GM19452 (cell line): ENCODE measurements around the gene ARHGEF28.

ENCODE experiments used
- ATAC-seq: cut with Tn5 transposase; IDR thresholded peaks from one replicate; pipeline ENCODE4 v1.9.1; 2021; ENCODE audit not compliant: unreplicated experiment

ARHGEF28 gene

GRCh38 chr5:73815631-73816030 is 189.6 kb downstream of the ARHGEF28 start:
- ATAC-seq, result no peak

DNA sequence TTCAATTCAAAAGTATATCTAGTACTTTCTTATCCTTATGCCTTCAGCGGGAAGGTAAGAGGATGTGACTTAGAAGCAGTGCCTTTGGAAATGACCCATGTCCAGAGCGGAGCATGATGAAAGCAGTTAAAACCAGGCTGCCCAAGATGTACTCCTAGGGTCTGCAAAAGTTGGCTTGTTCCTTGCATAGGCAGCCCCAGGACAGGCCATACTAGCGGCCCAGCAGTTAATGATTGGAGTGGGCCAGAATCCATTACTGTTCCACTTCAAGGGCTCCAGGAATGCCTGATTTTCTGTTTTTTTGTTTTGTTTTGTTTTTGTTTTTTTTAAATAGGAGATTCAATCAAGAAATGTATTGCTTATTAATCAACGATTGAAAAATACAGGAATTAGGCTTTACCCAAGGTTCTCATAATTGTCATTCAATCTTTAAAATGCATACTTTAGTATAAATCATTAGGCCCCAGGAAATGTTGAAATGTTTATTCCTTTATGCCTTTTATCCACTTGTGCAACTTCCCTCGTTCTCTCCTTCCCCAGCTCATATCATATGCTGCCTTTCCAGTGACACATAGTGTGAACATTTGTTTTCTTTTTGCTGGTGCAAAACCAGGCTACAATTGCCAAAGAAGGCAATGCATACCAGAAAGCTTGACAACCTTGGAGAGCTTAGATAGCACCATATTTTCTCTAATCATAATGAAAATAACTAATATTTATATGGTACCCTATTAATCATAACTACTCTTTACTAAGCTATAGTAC is 190.8 kb downstream of the ARHGEF28 start:
- ATAC-seq, result no peak

DNA sequence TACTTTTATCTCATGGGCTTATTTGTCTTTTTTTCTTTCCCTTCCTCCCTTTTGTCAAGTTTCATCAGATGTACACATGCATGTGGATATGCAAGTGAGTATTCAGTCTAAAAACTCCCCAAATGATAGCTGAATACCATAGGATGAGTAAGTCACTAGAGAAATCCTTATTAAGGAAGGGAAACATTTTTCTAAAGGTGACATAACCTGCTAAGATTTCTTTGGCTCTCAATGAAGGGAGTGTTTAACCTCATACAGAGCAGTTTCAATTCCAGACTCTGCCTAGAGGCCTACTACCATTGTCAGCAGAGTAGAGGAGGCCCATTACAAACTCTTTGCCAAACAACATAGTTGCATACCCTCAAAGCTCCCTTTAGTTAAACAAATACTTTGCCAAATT is 192.4 kb downstream of the ARHGEF28 start:
- no peak for ATAC-seq

GRCh38 chr5:73820326-73820725 is 194.3 kb downstream of the ARHGEF28 start:
- no peak for ATAC-seq

- no peak for ATAC-seq
These were observed 195.0 kb downstream of the ARHGEF28 start for GRCh38 chr5:73821003-73821402.

DNA sequence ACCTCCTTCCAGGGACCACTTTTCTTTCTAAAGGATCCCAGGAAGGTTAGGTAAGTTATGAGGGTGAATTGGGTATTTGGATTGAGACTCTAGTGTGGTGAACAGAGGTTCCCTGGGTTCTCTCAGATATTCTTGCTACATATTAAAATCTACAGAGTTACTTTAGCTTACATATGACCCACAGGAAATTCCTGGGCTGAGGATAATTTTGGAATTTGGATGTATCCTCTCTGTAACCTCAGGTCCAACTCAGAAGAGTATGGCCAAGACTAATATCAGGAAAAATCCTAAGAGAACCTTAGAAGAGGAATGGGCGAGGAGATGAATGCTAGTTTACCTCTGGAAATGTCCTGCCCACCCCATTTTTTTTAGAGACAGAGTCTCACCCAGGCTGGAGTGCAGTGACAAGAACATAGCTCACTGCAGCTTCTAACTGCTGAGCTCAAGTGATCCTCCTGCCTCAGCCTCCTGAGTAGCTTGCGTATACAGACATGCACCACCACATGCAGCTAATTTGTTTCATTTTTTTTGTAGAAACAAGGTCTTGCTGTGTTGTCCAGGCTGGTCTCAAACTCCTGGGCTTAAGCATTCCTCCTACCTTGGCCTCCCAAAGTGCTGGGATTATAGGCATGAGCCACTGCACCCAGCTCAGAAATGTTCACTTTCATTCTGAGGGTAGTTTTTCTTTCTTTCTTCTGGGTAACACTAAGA is 196.4 kb downstream of the ARHGEF28 start:
- no peak for ATAC-seq

GRCh38 chr5:73822989-73823339 is 197.0 kb downstream of the ARHGEF28 start:
- no peak for ATAC-seq

DNA sequence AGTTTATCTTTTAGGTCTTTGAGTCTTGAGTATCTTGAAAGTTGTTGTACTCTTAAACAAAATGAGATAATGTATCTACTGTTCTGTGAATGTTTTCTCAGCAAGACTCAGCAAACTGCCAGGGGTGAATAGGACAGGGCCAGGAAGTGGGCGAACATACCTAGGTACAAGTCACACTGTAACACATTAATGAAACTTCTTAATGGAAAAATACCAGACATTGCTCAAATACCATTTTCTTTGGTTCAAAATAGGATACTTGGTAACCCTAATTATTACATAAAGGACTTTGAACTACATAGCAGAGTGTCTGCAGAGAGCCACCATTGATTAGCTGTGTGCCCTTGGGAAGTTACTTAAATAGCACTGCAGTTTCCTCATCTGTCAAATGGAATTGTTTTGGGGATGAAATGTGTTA is 197.5 kb downstream of the ARHGEF28 start:
- no peak for ATAC-seq

DNA sequence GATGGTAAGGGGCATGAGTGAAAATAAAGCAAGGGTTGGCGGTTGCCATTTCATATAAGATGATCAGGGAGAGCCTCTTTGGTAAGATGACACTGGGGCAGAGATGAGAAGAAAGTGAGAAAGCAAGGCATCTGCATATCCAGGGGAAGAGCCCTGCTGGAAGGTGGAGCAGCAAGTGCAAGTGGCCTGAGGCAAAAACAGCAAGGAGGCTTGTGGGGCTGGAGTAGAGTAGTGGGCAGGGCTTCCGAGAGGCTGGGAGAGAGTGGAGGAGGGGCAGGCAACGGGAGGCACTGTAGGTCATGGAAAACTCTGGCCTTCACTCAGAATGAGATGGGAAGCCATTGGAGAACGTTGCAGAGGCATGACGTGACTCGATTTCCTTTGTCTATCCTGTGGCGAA is 199.2 kb downstream of the ARHGEF28 start:
- ATAC-seq, result no peak

- no peak for ATAC-seq
These were observed 199.7 kb downstream of the ARHGEF28 start for GRCh38 chr5:73825736-73826135.

DNA sequence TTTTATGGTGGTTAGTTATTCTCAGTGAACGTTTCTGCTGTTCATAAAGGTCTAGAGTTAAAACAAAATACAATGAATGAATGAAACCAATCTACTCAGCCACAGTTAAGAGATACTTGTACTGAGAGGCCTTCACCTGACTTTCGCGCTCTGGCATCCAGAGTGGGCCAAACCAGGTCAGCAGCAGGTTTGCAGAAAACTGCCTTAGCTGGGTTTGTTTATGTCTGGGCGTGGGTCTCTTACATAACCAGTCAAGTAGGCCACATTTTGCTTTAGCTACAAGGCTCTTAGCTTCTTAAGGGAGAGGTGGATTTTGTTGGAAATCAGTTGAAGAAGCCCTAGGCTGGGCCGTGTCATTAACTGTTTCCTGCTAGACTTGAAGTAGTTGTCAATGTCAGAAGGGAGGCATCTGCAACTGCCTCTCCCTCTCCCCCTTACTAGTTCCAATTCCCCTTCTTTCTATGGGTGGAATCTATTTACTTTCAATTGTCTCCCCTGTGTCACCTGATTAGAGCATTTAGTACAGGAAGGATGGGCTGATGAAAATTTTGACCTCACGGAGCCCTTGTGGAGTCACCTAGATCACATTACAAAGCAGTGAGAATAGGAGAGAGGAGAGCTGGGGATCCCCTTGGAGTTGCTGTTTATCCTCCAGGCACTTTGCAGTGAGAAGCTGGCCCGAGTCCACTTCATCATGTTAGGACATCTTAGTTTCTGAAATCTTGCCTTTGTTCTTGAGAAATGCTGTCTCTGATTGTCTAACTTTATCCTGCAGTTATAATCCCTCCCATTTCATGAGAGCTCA is 200.5 kb downstream of the ARHGEF28 start:
- ATAC-seq, result no peak

DNA sequence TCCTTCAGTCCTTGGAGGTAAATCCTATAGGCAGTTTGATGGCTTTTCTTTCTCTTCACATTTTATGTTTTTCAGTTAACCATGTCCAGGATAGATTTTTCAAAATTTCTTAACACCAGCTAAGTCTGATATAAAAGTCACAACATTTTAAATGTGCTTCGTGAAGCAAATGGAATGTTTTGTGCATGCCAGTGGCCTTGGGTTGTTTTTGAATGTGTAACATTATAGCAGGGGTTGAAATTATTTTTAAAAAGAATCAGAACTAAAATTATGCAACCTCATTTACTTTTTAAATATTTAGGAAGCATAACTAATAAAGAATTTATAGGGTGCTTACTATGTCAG is 201.1 kb downstream of the ARHGEF28 start:
- no peak for ATAC-seq

GRCh38 chr5:73828465-73828864 is 202.5 kb downstream of the ARHGEF28 start:
- no peak for ATAC-seq

DNA sequence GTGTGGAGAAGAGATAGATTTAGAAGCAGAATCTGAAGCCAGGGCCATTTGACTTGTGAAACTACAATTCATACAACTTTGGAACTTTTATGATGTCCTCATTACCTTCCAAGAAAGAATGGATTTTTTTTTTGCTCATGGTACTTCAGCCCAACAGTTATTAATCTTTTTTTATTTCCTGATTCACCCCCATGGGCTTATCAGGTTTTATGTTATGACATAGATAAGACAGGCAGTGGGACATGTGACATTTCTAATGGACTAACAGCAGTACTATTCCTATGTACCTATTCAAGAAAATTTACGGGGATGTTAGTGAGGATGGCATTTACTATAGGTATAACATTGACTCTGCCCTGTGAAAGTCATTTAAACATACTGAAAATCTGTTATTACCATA is 204.7 kb downstream of the ARHGEF28 start:
- ATAC-seq, result no peak

DNA sequence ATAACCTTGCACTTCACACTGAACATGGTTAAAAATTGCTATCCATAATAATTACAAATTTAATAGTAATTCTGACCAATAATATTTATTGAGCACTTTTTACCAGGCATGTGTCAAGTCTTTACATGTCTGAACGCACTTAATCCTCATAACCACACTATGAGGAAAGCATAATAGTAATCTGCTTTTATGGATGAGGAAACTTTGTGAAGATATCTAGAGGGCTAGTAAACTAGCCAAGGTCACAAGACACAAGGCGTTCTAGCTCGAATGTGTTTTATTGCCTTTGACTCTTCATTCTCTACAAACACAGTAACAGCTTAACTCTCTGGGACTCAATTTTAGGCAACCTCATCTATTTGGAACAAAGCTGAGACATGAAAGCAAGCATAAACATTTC is 205.1 kb downstream of the ARHGEF28 start:
- no peak for ATAC-seq

DNA sequence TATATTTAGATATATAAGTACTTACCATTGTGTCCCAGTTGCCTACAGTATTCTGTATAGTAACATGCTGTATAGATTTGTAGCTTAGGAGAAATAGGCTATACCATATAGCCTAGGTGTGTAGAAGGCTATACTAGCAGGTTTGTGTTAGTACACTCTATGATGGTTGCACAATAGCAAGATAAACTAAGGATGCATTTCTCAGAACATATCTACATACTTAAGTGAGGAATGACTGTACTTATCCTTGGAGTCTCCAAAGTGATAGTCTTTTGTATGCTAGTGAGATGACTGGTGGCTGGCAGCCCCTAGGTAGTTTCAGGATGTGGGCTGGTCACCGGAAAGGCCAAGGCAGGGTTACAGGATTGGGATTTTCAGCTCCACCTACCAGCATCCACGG is 208.7 kb downstream of the ARHGEF28 start:
- ATAC-seq, result no peak

GRCh38 chr5:73835726-73836125 is 209.7 kb downstream of the ARHGEF28 start:
- no peak for ATAC-seq

- ATAC-seq, result no peak
These were observed 210.6 kb downstream of the ARHGEF28 start for GRCh38 chr5:73836607-73837006.

DNA sequence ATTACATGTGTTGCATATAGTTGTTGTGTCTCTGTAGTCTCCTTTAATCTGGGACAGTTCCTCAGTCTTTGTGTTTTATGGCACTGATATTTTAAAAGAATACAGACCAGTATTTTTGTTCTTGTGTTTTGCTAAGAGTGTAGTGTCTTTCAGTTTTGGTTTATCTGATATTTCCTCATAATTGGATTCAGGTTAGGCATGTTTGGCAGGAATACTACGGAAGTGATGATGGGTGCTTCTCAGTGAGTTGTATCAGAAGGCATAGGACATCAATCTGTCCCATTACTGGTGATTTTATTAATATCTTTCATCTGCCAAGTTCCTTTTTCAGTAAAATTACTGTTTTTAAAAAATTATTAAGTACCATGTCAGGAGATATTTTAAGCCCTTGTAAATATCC is 212.9 kb downstream of the ARHGEF28 start:
- ATAC-seq, result no peak

DNA sequence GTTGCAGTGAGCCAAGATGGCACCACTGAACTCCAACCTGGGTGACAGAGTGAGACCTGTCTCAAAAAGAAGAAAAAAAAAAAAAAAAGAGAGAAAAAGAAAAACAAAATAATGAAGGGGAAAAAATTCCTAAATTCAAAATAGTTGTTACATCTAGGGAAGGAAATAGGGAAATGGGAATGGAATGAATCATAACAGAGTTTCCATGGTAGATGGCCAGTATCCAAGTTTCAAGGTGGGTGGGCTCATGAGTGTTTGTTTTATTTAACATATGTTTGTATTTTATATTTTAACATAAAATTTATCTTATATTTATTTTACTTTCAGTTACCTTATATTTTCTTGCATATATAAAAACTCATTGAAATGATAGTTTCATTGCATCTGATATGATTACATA is 215.6 kb downstream of the ARHGEF28 start:
- ATAC-seq, result no peak

DNA sequence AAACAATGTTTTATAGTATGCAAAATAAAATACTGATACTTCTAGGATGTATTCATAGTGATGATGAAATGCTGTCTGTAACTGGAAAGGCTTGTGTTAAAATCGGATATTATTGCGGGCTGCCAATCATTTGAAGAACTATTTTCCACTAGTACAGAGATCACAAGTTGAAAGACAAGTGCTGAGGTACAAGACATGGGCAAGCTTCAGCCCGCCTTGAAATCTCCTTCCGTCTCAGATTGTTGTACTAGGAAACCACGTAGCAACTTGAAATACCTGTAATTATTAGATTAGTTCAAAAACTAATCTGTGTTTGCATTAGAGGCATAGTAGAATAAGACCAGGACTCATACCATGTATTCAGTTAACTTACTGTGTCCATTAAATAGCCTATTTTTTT is 218.2 kb downstream of the ARHGEF28 start:
- no peak for ATAC-seq
